Endothelial cell of umbilical vein (primary cell): ENCODE results near the gene ZSWIM4.

Source experiments
- CTCF ChIP-seq, 2 donors: IDR thresholded peaks; 1 replicate in 1 of 2; 2 replicates in 1 of 2; pipeline ENCODE4 v1.5.1; 2011; ENCODE audit warnings: low read length in 2 of 2, mild to moderate bottlenecking in 2 of 2, moderate library complexity in 2 of 2, control low read depth in 1 of 2, inconsistent platforms in 1 of 2, low read depth in 1 of 2; ENCODE audit not compliant: insufficient read depth in 1 of 2; ENCODE audit errors: extremely low read depth in 1 of 2
- EZH2 ChIP-seq: IDR thresholded peaks from 2 replicates; pipeline ENCODE4 v1.6.1; 2012; ENCODE audit warnings: borderline replicate concordance, low read depth, mild to moderate bottlenecking, moderate library complexity, low read length, inconsistent platforms; ENCODE audit not compliant: severe bottlenecking
- JUN ChIP-seq: IDR thresholded peaks from 2 replicates; pipeline ENCODE4 v1.6.1; 2011; ENCODE audit warnings: borderline replicate concordance, low read depth; ENCODE audit not compliant: insufficient read length, insufficient read depth
- POLR2A ChIP-seq: IDR thresholded peaks from 2 replicates; pipeline ENCODE4 v1.6.1; 2012; ENCODE audit warnings: low read depth, mild to moderate bottlenecking, control low read depth, low read length

GRCh38 chr19:13763265-13763664, 32.0 kb upstream of the ZSWIM4 start:
- no peak for TF ChIP-seq JUN
- no peak for TF ChIP-seq CTCF (IDR thresholded peaks at IDR 0.05; ENCODE audit: extremely low read depth in 1 of 2, insufficient read depth in 1 of 2, low read depth in 1 of 2, low read length in 2 of 2)
- TF ChIP-seq POLR2A: no peak
- no peak for TF ChIP-seq EZH2
